HCT116 (cell line): ENCODE measurements around the gene HJURP. TPM values are rescaled to one million over a fixed set of nuclear protein-coding genes. Genes with fewer than 3 reads are reported as not detected.

Source experiments
- ATAC-seq: fragments of 200-7000 bp; cut with Tn5 transposase; 2 replicates; pipeline ENCODE4 v1.9.1; 2020; ENCODE audit warnings: mild to moderate bottlenecking, moderate library complexity
- BruUV-seq: library from RNA; stranded (reverse); fragments of 400-500 nt; replicated peaks from 2 replicates; lab custom pipeline; 2021; lab: Mats Ljungman, UMichigan
- CTCF ChIA-PET: fragments of 300-600 bp; sonication (Branson Sonifier 250); formaldehyde crosslinking; loops from one replicate; lab custom pipeline; 2021; ENCODE audit warnings: antibody characterized with exemption; lab: Charles Lee
- POLR2A ChIA-PET: fragments of 300-600, 350-600 bp; sonication (Branson Sonifier 250); formaldehyde crosslinking; loops from one replicate; lab custom pipeline; 2021; ENCODE audit warnings: antibody characterized with exemption; lab: Charles Lee
- RAD21 ChIA-PET, 2 experiments: fragments of 300-600 bp; sonication (Branson Sonifier 250); formaldehyde crosslinking; loops; one replicate each; lab custom pipeline; 2023; ENCODE audit warnings: low total read pairs in 2 of 2; ENCODE audit not compliant: uncharacterized antibody in 2 of 2, unreplicated experiment in 2 of 2, low non-redundant PET in 1 of 2; lab: Charles Lee
- DNase-seq: peaks from one replicate; pipeline ENCODE4 v3.0.0-alpha.2; 2010; ENCODE audit warnings: low read depth, low spot score
- H2AFZ ChIP-seq: fragments of 200-600 bp; shearing (Covaris generic), sonication (generic); 2 replicates; pipeline ENCODE4 v1.6.1; 2017; ENCODE audit warnings: low read depth, mixed run types, mixed read lengths, antibody characterized with exemption, low read length; ENCODE audit not compliant: poor library complexity, severe bottlenecking
- H3K27ac ChIP-seq: 2 replicates; pipeline ENCODE4 v1.5.1; 2012; ENCODE audit warnings: low read depth, low read length
- H3K27me3 ChIP-seq: fragments of 200-600 bp; sonication (generic); 2 replicates; pipeline ENCODE4 v1.6.1; 2016; ENCODE audit warnings: mixed run types, low read length, mixed read lengths; ENCODE audit not compliant: insufficient read depth
- H3K36me3 ChIP-seq, 2 experiments: fragments of 200-500 bp in 1 of 2; fragments of 200-600 bp in 1 of 2; sonication (Bioruptor generic) in 1 of 2; sonication (generic) in 1 of 2; 2 replicates each; pipeline versions ENCODE4 v1.5.1 to v1.6.1; 2014 to 2016; ENCODE audit warnings: low read length in 2 of 2, inconsistent platforms in 1 of 2, mixed read lengths in 1 of 2, mixed run types in 1 of 2; ENCODE audit not compliant: insufficient read depth in 2 of 2, control insufficient read depth in 1 of 2
- H3K4me1 ChIP-seq, 2 experiments: fragments of 200-600 bp in 1 of 2; sonication (generic) in 1 of 2; 2 replicates each; pipeline versions ENCODE4 v1.5.1 to v1.6.1; 2012 to 2017; ENCODE audit warnings: low read length in 2 of 2, inconsistent platforms in 1 of 2, mild to moderate bottlenecking in 1 of 2, mixed read lengths in 1 of 2, mixed run types in 1 of 2, moderate library complexity in 1 of 2; ENCODE audit not compliant: insufficient read depth in 2 of 2, control insufficient read depth in 1 of 2
- H3K4me2 ChIP-seq: fragments of 200-600 bp; sonication (generic); 2 replicates; pipeline ENCODE4 v1.6.1; 2017; ENCODE audit warnings: mixed run types, low read length, mixed read lengths
- H3K4me3 ChIP-seq, 2 experiments: fragments of 200-600 bp in 1 of 2; sonication (generic) in 1 of 2; replicated peaks in 1 of 2; 2 replicates each; pipeline ENCODE4 v1.5.1; 2011 to 2016; ENCODE audit warnings: low read length in 2 of 2, control low read depth in 1 of 2, low read depth in 1 of 2, mild to moderate bottlenecking in 1 of 2, mixed read lengths in 1 of 2, mixed run types in 1 of 2
- H3K79me2 ChIP-seq: fragments of 200-600 bp; sonication (generic); 2 replicates; pipeline ENCODE4 v1.6.1; 2017; ENCODE audit warnings: mild to moderate bottlenecking, mixed run types, low read length, moderate library complexity, mixed read lengths; ENCODE audit not compliant: insufficient read depth
- H3K9ac ChIP-seq: fragments of 200-600 bp; sonication (generic); 2 replicates; pipeline ENCODE4 v1.6.1; 2016; ENCODE audit warnings: low read length, mixed read lengths
- H3K9me2 ChIP-seq: fragments of 200-600 bp; sonication (generic), shearing (Covaris generic); 2 replicates; pipeline ENCODE4 v1.6.1; 2017; ENCODE audit warnings: mixed run types, mild to moderate bottlenecking, moderate library complexity; ENCODE audit not compliant: insufficient read depth
- H3K9me3 ChIP-seq, 2 experiments: fragments of 200-500 bp in 1 of 2; fragments of 200-600 bp in 1 of 2; sonication (Bioruptor generic) in 1 of 2; sonication (generic) in 1 of 2; 2 replicates each; pipeline ENCODE4 v1.6.1; 2014 to 2017; ENCODE audit warnings: low read length in 2 of 2, mixed read lengths in 2 of 2, inconsistent platforms in 1 of 2, low read depth in 1 of 2, mild to moderate bottlenecking in 1 of 2, mixed run types in 1 of 2, moderate library complexity in 1 of 2; ENCODE audit not compliant: control insufficient read depth in 1 of 2, insufficient read depth in 1 of 2
- H4K20me1 ChIP-seq: fragments of 200-600 bp; sonication (generic), shearing (Covaris generic); 2 replicates; pipeline ENCODE4 v1.6.1; 2017; ENCODE audit warnings: mixed run types, mild to moderate bottlenecking, moderate library complexity; ENCODE audit not compliant: insufficient read depth
- CBX3 ChIP-seq: IDR thresholded peaks from 2 replicates; pipeline ENCODE4 v1.6.1; 2012; ENCODE audit warnings: low read depth
- ELF1 ChIP-seq: IDR thresholded peaks from 2 replicates; pipeline ENCODE4 v1.6.1; 2012; ENCODE audit warnings: low read depth, borderline replicate concordance
- EZH2 ChIP-seq: fragments of 200-600 bp; sonication (generic); IDR thresholded peaks from 2 replicates; pipeline ENCODE4 v1.6.1; 2017; ENCODE audit warnings: antibody characterized with exemption, mixed run types
- FOSL1 ChIP-seq: IDR thresholded peaks from 2 replicates; pipeline ENCODE4 v1.6.1; 2012; ENCODE audit warnings: low read depth
- JUND ChIP-seq: IDR thresholded peaks from 2 replicates; pipeline ENCODE4 v1.6.1; 2012
- TCF7L2 ChIP-seq: IDR thresholded peaks from 2 replicates; pipeline ENCODE4 v1.7.0; 2011; ENCODE audit warnings: borderline replicate concordance, inconsistent platforms; ENCODE audit not compliant: insufficient read depth, insufficient read length; ENCODE audit errors: extremely low read depth
- YY1 ChIP-seq: IDR thresholded peaks from 2 replicates; pipeline ENCODE4 v1.6.1; 2011; ENCODE audit warnings: low read length, low read depth, moderate library complexity, mild to moderate bottlenecking; ENCODE audit not compliant: insufficient replicate concordance; ENCODE audit errors: extremely low read depth
- ZBTB33 ChIP-seq: IDR thresholded peaks from 2 replicates; pipeline ENCODE4 v1.6.1; 2011; ENCODE audit warnings: mild to moderate bottlenecking, low read length, moderate library complexity; ENCODE audit not compliant: insufficient replicate concordance; ENCODE audit errors: extremely low read depth
- ZNF274 ChIP-seq: fragments of 200-500 bp; sonication (Bioruptor generic); IDR thresholded peaks from 2 replicates; pipeline ENCODE4 v1.6.1; 2014; ENCODE audit warnings: mild to moderate bottlenecking, low read depth, low read length, inconsistent platforms
- intact Hi-C: fragments of 100-400 bp; cut with micrococcal nuclease; formaldehyde crosslinking; loops from 2 replicates; pipeline ENCODE4 v1.10.0; 2022
- total RNA-seq: library from RNA; stranded (reverse); gene quantifications from one replicate; pipeline ENCODE4 v1.2.1, GENCODE V29; 2021; ENCODE audit not compliant: unreplicated experiment
- TF ChIP-seq, protein P1 (sequence below): IDR thresholded peaks from 2 replicates; pipeline ENCODE4 v1.6.1; 2012; ENCODE audit warnings: low read depth

The HJURP gene
- total RNA-seq, 1 experiment from 2014 or later: 64.1 TPM

GRCh38 chr2:233822101-233822771 is 32.1 kb downstream of the HJURP start:
- intact Hi-C loops: no loop called here
- H3K4me3 ChIP-seq: no peak overlapping the region
- RAD21 ChIA-PET: no interaction called here
- CTCF ChIA-PET: no interaction called here
- no peak for DNase-seq
- H3K4me2 ChIP-seq: no peak overlapping the region
- no peaks in the 10 kb centered on the region for H3K4me1 ChIP-seq
- ATAC-seq: no peak
- H3K36me3 ChIP-seq: no peaks in the 10 kb centered on the region
- H3K27me3 ChIP-seq: no peaks in the 10 kb centered on the region
- no peak overlapping the region for H2AFZ ChIP-seq
- no peak overlapping the region for H3K9ac ChIP-seq
- H4K20me1 ChIP-seq: no peaks in the 10 kb centered on the region
- BruUV-seq: no TSS peak
- H3K9me3 ChIP-seq: no peaks in the 10 kb centered on the region
- no peaks in the 10 kb centered on the region for H3K9me2 ChIP-seq
- no peaks in the 10 kb centered on the region for H3K79me2 ChIP-seq
- TF ChIP-seq TCF7L2: no peak
- TF ChIP-seq, protein P1, sequence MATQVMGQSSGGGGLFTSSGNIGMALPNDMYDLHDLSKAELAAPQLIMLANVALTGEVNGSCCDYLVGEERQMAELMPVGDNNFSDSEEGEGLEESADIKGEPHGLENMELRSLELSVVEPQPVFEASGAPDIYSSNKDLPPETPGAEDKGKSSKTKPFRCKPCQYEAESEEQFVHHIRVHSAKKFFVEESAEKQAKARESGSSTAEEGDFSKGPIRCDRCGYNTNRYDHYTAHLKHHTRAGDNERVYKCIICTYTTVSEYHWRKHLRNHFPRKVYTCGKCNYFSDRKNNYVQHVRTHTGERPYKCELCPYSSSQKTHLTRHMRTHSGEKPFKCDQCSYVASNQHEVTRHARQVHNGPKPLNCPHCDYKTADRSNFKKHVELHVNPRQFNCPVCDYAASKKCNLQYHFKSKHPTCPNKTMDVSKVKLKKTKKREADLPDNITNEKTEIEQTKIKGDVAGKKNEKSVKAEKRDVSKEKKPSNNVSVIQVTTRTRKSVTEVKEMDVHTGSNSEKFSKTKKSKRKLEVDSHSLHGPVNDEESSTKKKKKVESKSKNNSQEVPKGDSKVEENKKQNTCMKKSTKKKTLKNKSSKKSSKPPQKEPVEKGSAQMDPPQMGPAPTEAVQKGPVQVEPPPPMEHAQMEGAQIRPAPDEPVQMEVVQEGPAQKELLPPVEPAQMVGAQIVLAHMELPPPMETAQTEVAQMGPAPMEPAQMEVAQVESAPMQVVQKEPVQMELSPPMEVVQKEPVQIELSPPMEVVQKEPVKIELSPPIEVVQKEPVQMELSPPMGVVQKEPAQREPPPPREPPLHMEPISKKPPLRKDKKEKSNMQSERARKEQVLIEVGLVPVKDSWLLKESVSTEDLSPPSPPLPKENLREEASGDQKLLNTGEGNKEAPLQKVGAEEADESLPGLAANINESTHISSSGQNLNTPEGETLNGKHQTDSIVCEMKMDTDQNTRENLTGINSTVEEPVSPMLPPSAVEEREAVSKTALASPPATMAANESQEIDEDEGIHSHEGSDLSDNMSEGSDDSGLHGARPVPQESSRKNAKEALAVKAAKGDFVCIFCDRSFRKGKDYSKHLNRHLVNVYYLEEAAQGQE: no peak
- TF ChIP-seq FOSL1: no peak
- no peak for TF ChIP-seq CBX3
- no peak for TF ChIP-seq ZBTB33
- no peak for TF ChIP-seq JUND
- TF ChIP-seq YY1: no peak
- TF ChIP-seq EZH2: no peak
- TF ChIP-seq ZNF274: no peak
- no peak for TF ChIP-seq ELF1
- POLR2A ChIA-PET: no interaction called here
- no peak overlapping the region for H3K27ac ChIP-seq
